Endothelial cell of umbilical vein (primary cell): ENCODE results near the gene SEZ6L2. TPM values are rescaled to one million over a fixed set of nuclear protein-coding genes. Genes with fewer than 3 reads are reported as not detected.

ENCODE experiments used
- BruUV-seq: library from RNA; stranded (reverse); fragments of 400-500 nt; replicated peaks from 2 replicates; lab custom pipeline; 2021; lab: Mats Ljungman, UMichigan
- CTCF ChIA-PET: fragments of 300-600, 350-600 bp; sonication (Branson Sonifier 250); formaldehyde crosslinking; loops from one replicate; lab custom pipeline; 2021; ENCODE audit warnings: antibody characterized with exemption, inconsistent platforms; lab: Charles Lee
- POLR2A ChIA-PET: fragments of 300-600, 350-600 bp; sonication (Branson Sonifier 250); formaldehyde crosslinking; loops from one replicate; lab custom pipeline; 2021; ENCODE audit warnings: antibody characterized with exemption, inconsistent platforms; lab: Charles Lee
- DNase-seq: peaks from one replicate; pipeline ENCODE4 v3.0.0-alpha.2; 2011; ENCODE audit warnings: low read depth, low spot score
- FAIRE-seq: peaks from 2 replicates; lab custom pipeline; 2011; peaks lifted over from hg19 to GRCh38; lab: Jason Lieb, UNC
- H2AFZ ChIP-seq: 2 replicates; pipeline ENCODE4 v1.6.0; 2012; ENCODE audit warnings: low read depth, low read length, control low read depth, inconsistent platforms
- H3K27ac ChIP-seq: 2 replicates; pipeline ENCODE4 v1.5.1; 2011; ENCODE audit warnings: low read depth, mild to moderate bottlenecking, control low read depth, low read length, moderate library complexity; ENCODE audit not compliant: insufficient read depth
- H3K27me3 ChIP-seq, 2 experiments: 2 replicates each; pipeline versions ENCODE4 v1.6.0 to v1.6.1; 2011; ENCODE audit warnings: low read length in 2 of 2, mixed read lengths in 1 of 2; ENCODE audit not compliant: control insufficient read depth in 2 of 2, insufficient read depth in 2 of 2
- H3K36me3 ChIP-seq, 2 experiments: 2 replicates in 1 of 2; 3 replicates in 1 of 2; pipeline ENCODE4 v1.5.1; 2011; ENCODE audit warnings: low read length in 2 of 2, mild to moderate bottlenecking in 1 of 2, moderate library complexity in 1 of 2; ENCODE audit not compliant: control insufficient read depth in 2 of 2, insufficient read depth in 2 of 2; ENCODE audit errors: extremely low read depth in 1 of 2
- H3K4me1 ChIP-seq: 3 replicates; pipeline ENCODE4 v1.5.1; 2011; ENCODE audit warnings: mild to moderate bottlenecking, low read length; ENCODE audit not compliant: control insufficient read depth, insufficient read depth; ENCODE audit errors: extremely low read depth
- H3K4me2 ChIP-seq: 2 replicates; pipeline ENCODE4 v1.6.1; 2011; ENCODE audit warnings: low read length, control low read depth, mixed read lengths; ENCODE audit not compliant: insufficient read depth
- H3K4me3 ChIP-seq, 3 experiments: fragments of 200-600 bp in 1 of 3; sonication (generic), shearing (Covaris generic) in 1 of 3; replicated peaks in 1 of 3; 2 replicates each; pipeline ENCODE4 v1.5.1; 2011 to 2016; ENCODE audit warnings: control low read depth in 3 of 3, low read length in 3 of 3, mild to moderate bottlenecking in 2 of 3, inconsistent platforms in 1 of 3, low read depth in 1 of 3, moderate library complexity in 1 of 3; ENCODE audit not compliant: insufficient read depth in 1 of 3
- H3K79me2 ChIP-seq: 2 replicates; pipeline ENCODE4 v1.6.0; 2012; ENCODE audit warnings: low read length, inconsistent platforms; ENCODE audit not compliant: control insufficient read depth, insufficient read depth
- H3K9ac ChIP-seq: replicated peaks from 2 replicates; pipeline ENCODE3; 2011; ENCODE audit warnings: low read length, control low read depth; ENCODE audit not compliant: insufficient read depth; ENCODE audit errors: extremely low read depth
- H3K9me1 ChIP-seq: replicated peaks from 3 replicates; pipeline ENCODE4 v1.6.0; 2011; ENCODE audit warnings: mild to moderate bottlenecking, low read length; ENCODE audit not compliant: control insufficient read depth, insufficient read depth; ENCODE audit errors: extremely low read depth
- H3K9me3 ChIP-seq: replicated peaks from 2 replicates; pipeline ENCODE4 v1.5.1; 2012; ENCODE audit warnings: low read length, inconsistent platforms; ENCODE audit not compliant: control insufficient read depth, insufficient read depth
- H4K20me1 ChIP-seq: replicated peaks from 2 replicates; pipeline ENCODE3; 2011; ENCODE audit warnings: mild to moderate bottlenecking, low read length; ENCODE audit not compliant: control insufficient read depth, insufficient read depth; ENCODE audit errors: extremely low read depth
- CTCF ChIP-seq, 2 donors: IDR thresholded peaks; 1 replicate in 1 of 2; 2 replicates in 1 of 2; pipeline ENCODE4 v1.5.1; 2011; ENCODE audit warnings: low read length in 2 of 2, mild to moderate bottlenecking in 2 of 2, moderate library complexity in 2 of 2, control low read depth in 1 of 2, inconsistent platforms in 1 of 2, low read depth in 1 of 2; ENCODE audit not compliant: insufficient read depth in 1 of 2; ENCODE audit errors: extremely low read depth in 1 of 2
- EZH2 ChIP-seq: IDR thresholded peaks from 2 replicates; pipeline ENCODE4 v1.6.1; 2012; ENCODE audit warnings: borderline replicate concordance, low read depth, mild to moderate bottlenecking, moderate library complexity, low read length, inconsistent platforms; ENCODE audit not compliant: severe bottlenecking
- FOS ChIP-seq: IDR thresholded peaks from 2 replicates; pipeline ENCODE4 v1.6.1; 2011; ENCODE audit warnings: mild to moderate bottlenecking, low read length, moderate library complexity, borderline replicate concordance; ENCODE audit not compliant: insufficient read depth
- GATA2 ChIP-seq: IDR thresholded peaks from 2 replicates; pipeline ENCODE4 v1.7.0; 2011; ENCODE audit warnings: low read depth, mild to moderate bottlenecking, moderate library complexity, mixed read lengths, low read length; ENCODE audit not compliant: insufficient read length, insufficient read depth
- JUN ChIP-seq: IDR thresholded peaks from 2 replicates; pipeline ENCODE4 v1.6.1; 2011; ENCODE audit warnings: borderline replicate concordance, low read depth; ENCODE audit not compliant: insufficient read length, insufficient read depth
- MAX ChIP-seq: IDR thresholded peaks from 2 replicates; pipeline ENCODE4 v1.6.1; 2011; ENCODE audit not compliant: insufficient read depth, insufficient read length
- MYC ChIP-seq: IDR thresholded peaks from one replicate; pipeline ENCODE4 v1.6.1; 2011; ENCODE audit warnings: mild to moderate bottlenecking, low read depth, low read length
- POLR2A ChIP-seq: IDR thresholded peaks from 2 replicates; pipeline ENCODE4 v1.6.1; 2012; ENCODE audit warnings: low read depth, mild to moderate bottlenecking, control low read depth, low read length
- POLR2AphosphoS5 ChIP-seq: IDR thresholded peaks from 2 replicates; pipeline ENCODE4 v1.6.1; 2012; ENCODE audit warnings: low read depth, mild to moderate bottlenecking, control low read depth, low read length, moderate library complexity; ENCODE audit not compliant: insufficient read depth
- dilution Hi-C: fragments of 300-500 bp; cut with MboI; formaldehyde crosslinking; loops from one replicate; pipeline ENCODE4 v1.15.0; 2019; ENCODE audit warnings: low sequenced_read_pairs; ENCODE audit not compliant: extremely low pct_ligation_motif_present
- intact Hi-C: fragments of 100-400 bp; cut with micrococcal nuclease; formaldehyde crosslinking; loops from one replicate; pipeline ENCODE4 v1.10.0; 2022
- polyA plus RNA-seq, 4 experiments: library from polyadenylated mRNA; depleted of rRNA in 3 of 4; stranded (reverse) in 3 of 4; unstranded in 1 of 4; fragments of >200 nt; gene quantifications; 2 replicates each; pipeline versions ENCODE4 v1.2.1 to v1.2.3, GENCODE V29; 2011 to 2012; ENCODE audit warnings: missing spikeins in 1 of 4
- total RNA-seq: library from RNA; stranded (reverse); gene quantifications from 2 replicates; pipeline ENCODE4 v1.2.3, GENCODE V29; 2021

Gene SEZ6L2
- total and polyA plus RNA-seq, 2 donors (not counting 3 experiments of a cell fraction or from before 2014, with no cell fraction given) = 2.4 to 4.5 TPM

- peaks cover 7% of the 10 kb centered on the region for H3K4me1 ChIP-seq
- CTCF ChIA-PET = interaction anchor here (0.8 to 3.9 kb wide), 8 partner anchors 10 to 110 kb away, joined by 3 to 19 read pairs (median 4); partner anchors contain the start of genes ASPHD1, KIF22 and SEZ6L2
- H3K9me1 ChIP-seq = no peaks in the 10 kb centered on the region
- peak within 1 kb of the TSS; percentile 55 to 73 (median 64) for H3K4me3 ChIP-seq
- H3K36me3 ChIP-seq = peaks cover 0 to 19% of the 10 kb centered on the region in 2 experiments
- dilution Hi-C loops = no loop called here
- intact Hi-C loops = loop anchor here (1.0 to 2.0 kb wide), 8 partner anchors 39 to 158 kb away; partner anchors contain the start of genes INO80E, KIF22, MVP and TAOK2
- peak within 1 kb of the TSS; percentile 95 for H3K9ac ChIP-seq
- no peaks in the 10 kb centered on the region for H4K20me1 ChIP-seq
- no peaks in the 10 kb centered on the region for H3K27me3 ChIP-seq
- peak; percentile 96 for DNase-seq
- no peaks in the 10 kb centered on the region for H3K9me3 ChIP-seq
- FAIRE-seq = peak; percentile 99
- peak within 1 kb of the TSS; percentile 100 for H3K27ac ChIP-seq
- H2AFZ ChIP-seq = peak within 1 kb of the TSS; percentile 93
- TF ChIP-seq MYC = no peak
- no peak for TF ChIP-seq FOS
- TF ChIP-seq POLR2A = peak; percentile 51
- TF ChIP-seq POLR2AphosphoS5 = peak; percentile 65
- TF ChIP-seq JUN = no peak
- no peak for TF ChIP-seq MAX
- peak; percentile 58 for TF ChIP-seq GATA2
- TF ChIP-seq CTCF (IDR thresholded peaks at IDR 0.05; ENCODE audit: extremely low read depth in 1 of 2, insufficient read depth in 1 of 2, low read depth in 1 of 2, low read length in 2 of 2) = peak; percentile 53 to 85
- TF ChIP-seq EZH2 = no peak
- H3K4me2 ChIP-seq = peak within 1 kb of the TSS; percentile 91
- BruUV-seq = TSS peak; percentile 38
- peaks cover 14% of the 10 kb centered on the region for H3K79me2 ChIP-seq
- POLR2A ChIA-PET = no interaction called here
Measured at GRCh38 chr16:29862884-29863668, 36.3 kb downstream of the SEZ6L2 start, which contains the start of gene CDIPT. Gene CDIPT, minus strand, starts transcription at chr16:29863226. Its CDS starts 369 bp downstream, at chr16:29862857.
